MM.1S (cell line): Measurements from ENCODE around the gene OVCH1.

Experiments
- DNase-seq: peaks from one replicate; pipeline ENCODE4 v3.0.0-alpha.2; 2015
- H2AFZ ChIP-seq: fragments of 300-600 bp; sonication (generic); 2 replicates; pipeline ENCODE4 v1.6.0; 2016; ENCODE audit warnings: antibody characterized with exemption, low read length
- H3F3A ChIP-seq: fragments of 300-600 bp; sonication (generic); 2 replicates; pipeline ENCODE4 v1.6.1; 2016; ENCODE audit warnings: mild to moderate bottlenecking, antibody characterized with exemption, low read length, moderate library complexity, mixed read lengths; ENCODE audit not compliant: insufficient read depth
- H3K27ac ChIP-seq: fragments of 300-600 bp; sonication (generic); 2 replicates; pipeline ENCODE4 v1.5.1; 2016; ENCODE audit warnings: mild to moderate bottlenecking, low read length
- H3K27me3 ChIP-seq: fragments of 300-600 bp; sonication (generic); replicated peaks from 2 replicates; pipeline ENCODE4 v1.6.0; 2016; ENCODE audit warnings: low read length; ENCODE audit not compliant: insufficient read depth
- H3K36me3 ChIP-seq: fragments of 300-600 bp; sonication (generic); replicated peaks from 2 replicates; pipeline ENCODE4 v1.6.1; 2016; ENCODE audit warnings: mild to moderate bottlenecking, low read length, mixed read lengths; ENCODE audit not compliant: insufficient read depth
- H3K4me1 ChIP-seq: fragments of 300-600 bp; sonication (generic); 2 replicates; pipeline ENCODE4 v1.6.1; 2016; ENCODE audit warnings: low read length, mixed read lengths
- H3K4me2 ChIP-seq: fragments of 300-600 bp; sonication (generic); 2 replicates; pipeline ENCODE4 v1.6.0; 2016; ENCODE audit warnings: low read depth, low read length
- H3K4me3 ChIP-seq: fragments of 300-600 bp; sonication (generic); 2 replicates; pipeline ENCODE4 v1.5.1; 2016; ENCODE audit warnings: low read length, mixed read lengths
- H3K79me2 ChIP-seq: fragments of 300-600 bp; sonication (generic); 2 replicates; pipeline ENCODE4 v1.6.1; 2016; ENCODE audit warnings: mixed run types, low read length, mixed read lengths
- H3K9ac ChIP-seq: fragments of 300-600 bp; sonication (generic); 2 replicates; pipeline ENCODE4 v1.6.1; 2016; ENCODE audit warnings: low read length, mixed read lengths
- H3K9me2 ChIP-seq: fragments of 300-600 bp; sonication (generic); replicated peaks from 2 replicates; pipeline ENCODE4 v1.6.1; 2016; ENCODE audit warnings: mild to moderate bottlenecking, low read length, mixed read lengths; ENCODE audit not compliant: insufficient read depth
- H3K9me3 ChIP-seq: fragments of 300-600 bp; sonication (generic); replicated peaks from 2 replicates; pipeline ENCODE4 v1.6.1; 2016; ENCODE audit warnings: mild to moderate bottlenecking, low read length, mixed read lengths; ENCODE audit not compliant: insufficient read depth
- H4K20me1 ChIP-seq: fragments of 300-600 bp; sonication (generic); 2 replicates; pipeline ENCODE4 v1.6.1; 2016; ENCODE audit warnings: mild to moderate bottlenecking, low read length, moderate library complexity, mixed read lengths; ENCODE audit not compliant: insufficient read depth
- CTCF ChIP-seq: fragments of 300-600 bp; sonication (generic); IDR thresholded peaks from 2 replicates; pipeline ENCODE4 v1.5.1; 2016; ENCODE audit warnings: antibody characterized with exemption, low read length, mixed read lengths
- EZH2 ChIP-seq: fragments of 300-600 bp; sonication (generic); optimal IDR thresholded peaks from 2 replicates; pipeline ENCODE3; 2017; ENCODE audit warnings: low read depth, mild to moderate bottlenecking, antibody characterized with exemption, low read length, mixed read lengths
- EZH2phosphoT487 ChIP-seq: fragments of 300-600 bp; sonication (generic); IDR thresholded peaks from 2 replicates; pipeline ENCODE4 v1.6.1; 2018; ENCODE audit warnings: antibody characterized with exemption, low read length

The OVCH1 gene

GRCh38 chr12:29508949-29509348 is 11.5 kb upstream of the OVCH1 start:
- Histone ChIP-seq H3K4me2 (no peak overlapping the region), H3K36me3 (no peaks in the 10 kb centered on the region), H3K9me2 (no peaks in the 10 kb centered on the region), H3K27ac (no peak overlapping the region), H3K9me3 (no peaks in the 10 kb centered on the region), H3K9ac (no peak overlapping the region), H3K4me1 (0 out of 2 replicates have a peak, but pooled peaks cover 8% of the 10 kb centered on the region), H4K20me1 (no peaks in the 10 kb centered on the region), H3K79me2 (no peaks in the 10 kb centered on the region), H3F3A (no peaks in the 10 kb centered on the region), H2AFZ (no peak overlapping the region), H3K27me3 (no peaks in the 10 kb centered on the region), H3K4me3 (no peak overlapping the region)
- DNase-seq = no peak
- TF ChIP-seq EZH2 (no peak), EZH2phosphoT487 (no peak), CTCF (no peak)

- H3K36me3 ChIP-seq = no peaks in the 10 kb centered on the region
- H3K4me1 ChIP-seq = 0 out of 2 replicates have a peak, but pooled peaks cover 8% of the 10 kb centered on the region
- no peaks in the 10 kb centered on the region for H3K79me2 ChIP-seq
- no peaks in the 10 kb centered on the region for H3K27me3 ChIP-seq
- no peaks in the 10 kb centered on the region for H3K9me2 ChIP-seq
- H3K4me3 ChIP-seq = no peak overlapping the region
- H3K4me2 ChIP-seq = peak overlapping the region; percentile 10; the same call in 1 of the 2 replicates
- no peaks in the 10 kb centered on the region for H3F3A ChIP-seq
- peak; percentile 34 for DNase-seq
- no peaks in the 10 kb centered on the region for H3K9me3 ChIP-seq
- H3K27ac ChIP-seq = no peak overlapping the region
- H2AFZ ChIP-seq = no peak overlapping the region
- H4K20me1 ChIP-seq = no peaks in the 10 kb centered on the region
- TF ChIP-seq EZH2 (no peak), EZH2phosphoT487 (no peak), CTCF (no peak)
- no peak overlapping the region for H3K9ac ChIP-seq
Observed at GRCh38 chr12:29505122-29505521, 7.6 kb upstream of the OVCH1 start.

GRCh38 chr12:29503283-29503682 is 5.8 kb upstream of the OVCH1 start:
- Histone ChIP-seq H3F3A (no peaks in the 10 kb centered on the region), H3K9ac (no peak overlapping the region), H3K27ac (no peak overlapping the region), H3K4me2 (no peak overlapping the region), H3K9me2 (no peaks in the 10 kb centered on the region), H3K4me3 (no peak overlapping the region), H3K36me3 (no peaks in the 10 kb centered on the region), H3K79me2 (no peaks in the 10 kb centered on the region), H4K20me1 (no peaks in the 10 kb centered on the region), H3K9me3 (no peaks in the 10 kb centered on the region), H3K27me3 (no peaks in the 10 kb centered on the region), H3K4me1 (peaks cover 16% of the 10 kb centered on the region; the same call in 1 of the 2 replicates), H2AFZ (no peak overlapping the region)
- TF ChIP-seq EZH2phosphoT487 (no peak), EZH2 (no peak), CTCF (no peak)
- no peak for DNase-seq
